Tibial nerve (tissue), 4 donors: ENCODE measurements around the gene RASGRP2. TPM values are rescaled to one million over a fixed set of nuclear protein-coding genes. Genes with fewer than 3 reads are reported as not detected.

Experiments used
- DNase-seq, 2 donors: peaks; one replicate each; pipeline ENCODE4 v3.0.0-alpha.2; 2019; ENCODE audit warnings: low spot score in 2 of 2
- H3K27ac ChIP-seq, 4 donors: fragments of 200-600 bp; sonication (generic) in 3 of 4; one replicate each; pipeline ENCODE4 v1.5.1; 2017 to 2019; ENCODE audit warnings: mild to moderate bottlenecking in 1 of 4
- H3K27me3 ChIP-seq, 2 donors: fragments of 200-600 bp; sonication (generic) in 1 of 2; one replicate each; pipeline versions ENCODE4 v1.5.1 to v1.6.0; 2017 to 2019
- H3K36me3 ChIP-seq, 3 donors: fragments of 200-600 bp; sonication (generic); one replicate each; pipeline ENCODE4 v1.5.1; 2018 to 2019
- H3K4me1 ChIP-seq, 4 donors: fragments of 200-600 bp; sonication (generic) in 3 of 4; one replicate each; pipeline ENCODE4 v1.5.1; 2017 to 2019
- H3K4me3 ChIP-seq, 4 donors: fragments of 200-600 bp; sonication (generic) in 3 of 4; one replicate each; pipeline ENCODE4 v1.5.1; 2017 to 2019; ENCODE audit warnings: mild to moderate bottlenecking in 1 of 4, moderate library complexity in 1 of 4
- H3K9me3 ChIP-seq, 4 donors: fragments of 200-600 bp; sonication (generic) in 3 of 4; one replicate each; pipeline ENCODE4 v1.5.1; 2017 to 2019
- CTCF ChIP-seq, 5 experiments: fragments of 200-600 bp in 3 of 5; fragments of 450-650 bp in 2 of 5; sonication (generic) in 3 of 5; IDR thresholded peaks; one replicate each; pipeline ENCODE4 v1.5.1; 2016 to 2019; ENCODE audit warnings: antibody characterized with exemption in 5 of 5, mild to moderate bottlenecking in 3 of 5, moderate library complexity in 2 of 5
- EP300 ChIP-seq, 2 donors: sonication (generic); formaldehyde crosslinking; IDR thresholded peaks; one replicate each; pipeline ENCODE4 v1.6.1; 2017; ENCODE audit warnings: antibody characterized with exemption in 2 of 2, mild to moderate bottlenecking in 1 of 2
- POLR2A ChIP-seq, 2 donors: fragments of 450-650 bp; IDR thresholded peaks; one replicate each; pipeline ENCODE4 v1.6.1; 2017; ENCODE audit warnings: antibody characterized with exemption in 2 of 2, mild to moderate bottlenecking in 2 of 2, moderate library complexity in 2 of 2
- WGBS, 2 donors: methylation state at CpG; one replicate each; pipeline ENCODE4 v1.1.5; 2018; 5-methylcytosine and 5-hydroxymethylcytosine counted together
- total RNA-seq, 4 donors: library from RNA; depleted of rRNA; stranded (reverse); fragments of >200 nt; gene quantifications; one replicate each; pipeline ENCODE4 v1.1.0, GENCODE V29; 2016

Gene RASGRP2
- 10 to 100 TPM; 35.4 to 87.0 (median 59.0) TPM for total RNA-seq

- peak within 1 kb of the TSS; percentile 66 to 93 (median 87) for H3K27ac ChIP-seq
- H3K4me3 ChIP-seq = peak within 1 kb of the TSS; percentile 35 to 72 (median 56)
- H3K36me3 ChIP-seq = peaks cover 0 to 11% (median 0%) of the 10 kb centered on the region in 3 donors
- peak; percentile 56 to 68 for DNase-seq
- H3K4me1 ChIP-seq = peaks cover 0 to 52% (median 34%) of the 10 kb centered on the region in 4 donors
- H3K27me3 ChIP-seq = peaks cover 0 to 37% of the 10 kb centered on the region in 2 donors
- H3K9me3 ChIP-seq = no peaks in the 10 kb centered on the region
- WGBS, 2 donors = 2 to 3% methylated on average over 28 to 56 of the region's 57 CpGs
- peak in 1 of 2 donors; percentile 20 for TF ChIP-seq EP300 (IDR thresholded peaks at IDR 0.05)
- TF ChIP-seq POLR2A (IDR thresholded peaks at IDR 0.05) = no peak
- TF ChIP-seq CTCF (IDR thresholded peaks at IDR 0.05) = peak; percentile 51 to 75 (median 70)
Measured at GRCh38 chr11:64743591-64744543, at the start of gene RASGRP2. Gene RASGRP2 (minus strand): TSS chr11:64744142. CDS start chr11:64742866, 1,276 bp downstream.

DNA sequence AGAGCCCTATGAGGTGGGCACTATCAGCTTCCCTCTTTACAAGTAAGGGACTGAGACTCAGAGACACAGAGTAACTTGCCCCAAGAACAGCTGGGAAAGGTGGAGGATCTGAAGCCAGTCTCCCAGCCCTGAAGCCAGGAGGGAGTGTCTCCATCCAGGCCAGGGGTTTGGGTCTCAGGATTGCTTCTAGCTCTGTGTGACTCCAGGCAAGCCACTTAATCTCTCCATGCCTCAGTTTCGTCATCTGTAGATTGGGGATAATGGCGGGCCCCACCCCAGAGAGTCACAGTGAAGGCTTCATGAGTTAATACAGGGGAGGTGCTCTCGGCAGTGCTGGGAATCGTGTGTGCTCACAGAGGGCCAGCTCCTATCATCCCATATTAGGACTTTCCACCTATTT, 48.5 kb upstream of the RASGRP2 start:
- no peaks in the 10 kb centered on the region for H3K27me3 ChIP-seq
- peaks cover 0 to 68% (median 13%) of the 10 kb centered on the region in 3 donors for H3K36me3 ChIP-seq
- peaks cover 0 to 5% (median 0%) of the 10 kb centered on the region in 4 donors for H3K4me1 ChIP-seq
- H3K9me3 ChIP-seq = no peaks in the 10 kb centered on the region
- 81 to 91% methylated on average over 4 of the region's 4 CpGs for WGBS, 2 donors
- TF ChIP-seq EP300 (IDR thresholded peaks at IDR 0.05) (no peak), POLR2A (IDR thresholded peaks at IDR 0.05) (no peak), CTCF (IDR thresholded peaks at IDR 0.05) (no peak)
- DNase-seq = no peak
- H3K4me3 ChIP-seq = no peak overlapping the region
- no peak overlapping the region for H3K27ac ChIP-seq

GRCh38 chr11:64791781-64792291, 47.9 kb upstream of the RASGRP2 start:
- H3K4me3 ChIP-seq = no peak overlapping the region
- H3K27me3 ChIP-seq = no peaks in the 10 kb centered on the region
- peaks cover 0 to 61% (median 13%) of the 10 kb centered on the region in 3 donors for H3K36me3 ChIP-seq
- DNase-seq = no peak
- H3K9me3 ChIP-seq = no peaks in the 10 kb centered on the region
- H3K4me1 ChIP-seq = peaks cover 0 to 5% (median 0%) of the 10 kb centered on the region in 4 donors
- 89 to 94% methylated on average over 3 to 13 of the region's 14 CpGs for WGBS, 2 donors
- no peak for TF ChIP-seq POLR2A (IDR thresholded peaks at IDR 0.05)
- no peak for TF ChIP-seq CTCF (IDR thresholded peaks at IDR 0.05)
- no peak for TF ChIP-seq EP300 (IDR thresholded peaks at IDR 0.05)
- no peak overlapping the region for H3K27ac ChIP-seq

DNA sequence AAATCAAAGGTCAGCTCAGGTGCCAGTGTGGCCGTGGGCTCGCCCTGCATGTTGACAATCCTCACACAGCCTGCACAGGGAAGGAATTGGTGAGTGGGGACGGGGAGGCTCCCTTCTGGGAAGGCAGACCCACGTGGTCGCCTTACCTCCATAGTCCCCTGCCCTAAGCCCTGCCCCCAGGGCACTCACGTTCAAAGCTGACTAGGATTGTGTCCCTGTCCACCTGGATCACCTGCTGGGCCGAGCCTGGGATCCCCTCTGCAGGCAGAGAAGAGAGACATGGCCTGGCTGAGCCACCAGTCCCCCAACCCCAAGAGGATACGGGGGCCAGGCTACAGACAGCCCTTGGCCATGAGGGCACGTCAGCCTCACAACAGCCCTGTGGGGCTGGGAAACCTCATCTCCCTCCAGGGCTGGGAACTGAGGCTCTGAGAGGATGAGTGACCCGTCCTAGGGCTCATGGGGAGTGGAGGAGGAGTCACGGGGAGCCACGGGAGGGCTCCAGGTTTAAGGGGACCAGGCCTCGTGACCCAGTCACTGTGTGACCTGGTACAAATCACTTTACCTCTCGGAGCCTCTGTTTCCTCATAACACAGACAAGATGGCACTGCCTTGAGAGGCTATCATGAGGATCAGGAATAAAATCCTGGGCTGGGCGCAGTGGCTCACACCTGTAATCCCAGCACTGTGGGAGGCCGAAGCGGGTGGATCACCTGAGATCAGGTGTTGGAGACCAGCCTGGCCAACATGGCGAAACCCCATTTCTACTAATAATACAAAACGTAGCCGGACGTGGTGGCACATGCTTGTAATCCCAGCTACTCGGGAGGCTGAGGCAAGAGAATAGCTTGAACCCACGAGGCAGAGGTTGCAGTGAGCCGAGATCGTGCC, 46.5 kb upstream of the RASGRP2 start:
- Histone ChIP-seq H3K27ac (no peak overlapping the region), H3K27me3 (no peaks in the 10 kb centered on the region), H3K36me3 (peaks cover 0 to 49% (median 3%) of the 10 kb centered on the region in 3 donors), H3K4me1 (peaks cover 0 to 5% (median 0%) of the 10 kb centered on the region in 4 donors), H3K4me3 (no peak overlapping the region), H3K9me3 (no peaks in the 10 kb centered on the region)
- no peak for TF ChIP-seq EP300 (IDR thresholded peaks at IDR 0.05)
- TF ChIP-seq CTCF (IDR thresholded peaks at IDR 0.05) = no peak
- no peak for TF ChIP-seq POLR2A (IDR thresholded peaks at IDR 0.05)
- no peak for DNase-seq
- 81 to 86% methylated on average over 23 to 25 of the region's 25 CpGs for WGBS, 2 donors
